ENCODE measurements around the gene IL1RAPL1.

IL1RAPL1 gene

GRCh38 chrX:29787656-29788055, 1200.4 kb downstream of the IL1RAPL1 start:
- H3K4me3 ChIP-seq (ENCODE audit: low read depth, low read length), result no peak overlapping the region
- TF ChIP-seq, protein P1, sequence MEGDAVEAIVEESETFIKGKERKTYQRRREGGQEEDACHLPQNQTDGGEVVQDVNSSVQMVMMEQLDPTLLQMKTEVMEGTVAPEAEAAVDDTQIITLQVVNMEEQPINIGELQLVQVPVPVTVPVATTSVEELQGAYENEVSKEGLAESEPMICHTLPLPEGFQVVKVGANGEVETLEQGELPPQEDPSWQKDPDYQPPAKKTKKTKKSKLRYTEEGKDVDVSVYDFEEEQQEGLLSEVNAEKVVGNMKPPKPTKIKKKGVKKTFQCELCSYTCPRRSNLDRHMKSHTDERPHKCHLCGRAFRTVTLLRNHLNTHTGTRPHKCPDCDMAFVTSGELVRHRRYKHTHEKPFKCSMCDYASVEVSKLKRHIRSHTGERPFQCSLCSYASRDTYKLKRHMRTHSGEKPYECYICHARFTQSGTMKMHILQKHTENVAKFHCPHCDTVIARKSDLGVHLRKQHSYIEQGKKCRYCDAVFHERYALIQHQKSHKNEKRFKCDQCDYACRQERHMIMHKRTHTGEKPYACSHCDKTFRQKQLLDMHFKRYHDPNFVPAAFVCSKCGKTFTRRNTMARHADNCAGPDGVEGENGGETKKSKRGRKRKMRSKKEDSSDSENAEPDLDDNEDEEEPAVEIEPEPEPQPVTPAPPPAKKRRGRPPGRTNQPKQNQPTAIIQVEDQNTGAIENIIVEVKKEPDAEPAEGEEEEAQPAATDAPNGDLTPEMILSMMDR (IDR thresholded peaks at IDR 0.05; ENCODE audit: low read depth, low read length, missing control alignments), result no peak
- no peak for DNase-seq (ENCODE audit: low read depth)
- in situ Hi-C loops (cut with HindIII; ENCODE audit: low sequenced_read_pairs), result no loop called here

GRCh38 chrX:29788991-29789699, 1201.9 kb downstream of the IL1RAPL1 start:
- H3K4me3 ChIP-seq (ENCODE audit: low read depth, low read length), result no peak overlapping the region
- TF ChIP-seq, protein P1 (IDR thresholded peaks at IDR 0.05; ENCODE audit: low read depth, low read length, missing control alignments), result no peak
- no peak for DNase-seq (ENCODE audit: low read depth)
- in situ Hi-C loops (cut with HindIII; ENCODE audit: low sequenced_read_pairs), result no loop called here

GRCh38 chrX:29792335-29792734, 1205.1 kb downstream of the IL1RAPL1 start:
- in situ Hi-C loops (cut with HindIII; ENCODE audit: low sequenced_read_pairs), result no loop called here
- DNase-seq (ENCODE audit: low read depth), result no peak
- H3K4me3 ChIP-seq (ENCODE audit: low read depth, low read length), result no peak overlapping the region
- TF ChIP-seq, protein P1 (IDR thresholded peaks at IDR 0.05; ENCODE audit: low read depth, low read length, missing control alignments), result no peak

GRCh38 chrX:29797156-29797555, 1209.9 kb downstream of the IL1RAPL1 start:
- no peak for DNase-seq (ENCODE audit: low read depth)
- H3K4me3 ChIP-seq (ENCODE audit: low read depth, low read length), result no peak overlapping the region
- in situ Hi-C loops (cut with HindIII; ENCODE audit: low sequenced_read_pairs), result no loop called here
- TF ChIP-seq, protein P1 (IDR thresholded peaks at IDR 0.05; ENCODE audit: low read depth, low read length, missing control alignments), result no peak

- TF ChIP-seq, protein P1 (IDR thresholded peaks at IDR 0.05; ENCODE audit: low read depth, low read length, missing control alignments), result no peak
- H3K4me3 ChIP-seq (ENCODE audit: low read depth, low read length), result no peak overlapping the region
- DNase-seq (ENCODE audit: low read depth), result no peak
- in situ Hi-C loops (cut with HindIII; ENCODE audit: low sequenced_read_pairs), result no loop called here
Measured at GRCh38 chrX:29798469-29798868, 1211.2 kb downstream of the IL1RAPL1 start.

GRCh38 chrX:29813174-29813573, 1225.9 kb downstream of the IL1RAPL1 start:
- DNase-seq (ENCODE audit: low read depth), result no peak
- TF ChIP-seq, protein P1 (IDR thresholded peaks at IDR 0.05; ENCODE audit: low read depth, low read length, missing control alignments), result no peak
- no peak overlapping the region for H3K4me3 ChIP-seq (ENCODE audit: low read depth, low read length)
- in situ Hi-C loops (cut with HindIII; ENCODE audit: low sequenced_read_pairs), result no loop called here
